Endothelial cell of umbilical vein (primary cell): ENCODE results near the gene CAMTA2. TPM values are rescaled to one million over a fixed set of nuclear protein-coding genes. Genes with fewer than 3 reads are reported as not detected.

ENCODE experiments used
- BruUV-seq: library from RNA; stranded (reverse); fragments of 400-500 nt; replicated peaks from 2 replicates; lab custom pipeline; 2021; lab: Mats Ljungman, UMichigan
- CTCF ChIA-PET: fragments of 300-600, 350-600 bp; sonication (Branson Sonifier 250); formaldehyde crosslinking; loops from one replicate; lab custom pipeline; 2021; ENCODE audit warnings: antibody characterized with exemption, inconsistent platforms; lab: Charles Lee
- POLR2A ChIA-PET: fragments of 300-600, 350-600 bp; sonication (Branson Sonifier 250); formaldehyde crosslinking; loops from one replicate; lab custom pipeline; 2021; ENCODE audit warnings: antibody characterized with exemption, inconsistent platforms; lab: Charles Lee
- DNase-seq: peaks from one replicate; pipeline ENCODE4 v3.0.0-alpha.2; 2011; ENCODE audit warnings: low read depth, low spot score
- FAIRE-seq: peaks from 2 replicates; lab custom pipeline; 2011; peaks lifted over from hg19 to GRCh38; lab: Jason Lieb, UNC
- H2AFZ ChIP-seq: 2 replicates; pipeline ENCODE4 v1.6.0; 2012; ENCODE audit warnings: low read depth, low read length, control low read depth, inconsistent platforms
- H3K27ac ChIP-seq: 2 replicates; pipeline ENCODE4 v1.5.1; 2011; ENCODE audit warnings: low read depth, mild to moderate bottlenecking, control low read depth, low read length, moderate library complexity; ENCODE audit not compliant: insufficient read depth
- H3K27me3 ChIP-seq, 2 experiments: 2 replicates each; pipeline versions ENCODE4 v1.6.0 to v1.6.1; 2011; ENCODE audit warnings: low read length in 2 of 2, mixed read lengths in 1 of 2; ENCODE audit not compliant: control insufficient read depth in 2 of 2, insufficient read depth in 2 of 2
- H3K36me3 ChIP-seq, 2 experiments: 2 replicates in 1 of 2; 3 replicates in 1 of 2; pipeline ENCODE4 v1.5.1; 2011; ENCODE audit warnings: low read length in 2 of 2, mild to moderate bottlenecking in 1 of 2, moderate library complexity in 1 of 2; ENCODE audit not compliant: control insufficient read depth in 2 of 2, insufficient read depth in 2 of 2; ENCODE audit errors: extremely low read depth in 1 of 2
- H3K4me1 ChIP-seq: 3 replicates; pipeline ENCODE4 v1.5.1; 2011; ENCODE audit warnings: mild to moderate bottlenecking, low read length; ENCODE audit not compliant: control insufficient read depth, insufficient read depth; ENCODE audit errors: extremely low read depth
- H3K4me2 ChIP-seq: 2 replicates; pipeline ENCODE4 v1.6.1; 2011; ENCODE audit warnings: low read length, control low read depth, mixed read lengths; ENCODE audit not compliant: insufficient read depth
- H3K4me3 ChIP-seq, 3 experiments: fragments of 200-600 bp in 1 of 3; sonication (generic), shearing (Covaris generic) in 1 of 3; replicated peaks in 1 of 3; 2 replicates each; pipeline ENCODE4 v1.5.1; 2011 to 2016; ENCODE audit warnings: control low read depth in 3 of 3, low read length in 3 of 3, mild to moderate bottlenecking in 2 of 3, inconsistent platforms in 1 of 3, low read depth in 1 of 3, moderate library complexity in 1 of 3; ENCODE audit not compliant: insufficient read depth in 1 of 3
- H3K79me2 ChIP-seq: 2 replicates; pipeline ENCODE4 v1.6.0; 2012; ENCODE audit warnings: low read length, inconsistent platforms; ENCODE audit not compliant: control insufficient read depth, insufficient read depth
- H3K9ac ChIP-seq: replicated peaks from 2 replicates; pipeline ENCODE3; 2011; ENCODE audit warnings: low read length, control low read depth; ENCODE audit not compliant: insufficient read depth; ENCODE audit errors: extremely low read depth
- H3K9me1 ChIP-seq: replicated peaks from 3 replicates; pipeline ENCODE4 v1.6.0; 2011; ENCODE audit warnings: mild to moderate bottlenecking, low read length; ENCODE audit not compliant: control insufficient read depth, insufficient read depth; ENCODE audit errors: extremely low read depth
- H3K9me3 ChIP-seq: replicated peaks from 2 replicates; pipeline ENCODE4 v1.5.1; 2012; ENCODE audit warnings: low read length, inconsistent platforms; ENCODE audit not compliant: control insufficient read depth, insufficient read depth
- H4K20me1 ChIP-seq: replicated peaks from 2 replicates; pipeline ENCODE3; 2011; ENCODE audit warnings: mild to moderate bottlenecking, low read length; ENCODE audit not compliant: control insufficient read depth, insufficient read depth; ENCODE audit errors: extremely low read depth
- EZH2 ChIP-seq: IDR thresholded peaks from 2 replicates; pipeline ENCODE4 v1.6.1; 2012; ENCODE audit warnings: borderline replicate concordance, low read depth, mild to moderate bottlenecking, moderate library complexity, low read length, inconsistent platforms; ENCODE audit not compliant: severe bottlenecking
- FOS ChIP-seq: IDR thresholded peaks from 2 replicates; pipeline ENCODE4 v1.6.1; 2011; ENCODE audit warnings: mild to moderate bottlenecking, low read length, moderate library complexity, borderline replicate concordance; ENCODE audit not compliant: insufficient read depth
- GATA2 ChIP-seq: IDR thresholded peaks from 2 replicates; pipeline ENCODE4 v1.7.0; 2011; ENCODE audit warnings: low read depth, mild to moderate bottlenecking, moderate library complexity, mixed read lengths, low read length; ENCODE audit not compliant: insufficient read length, insufficient read depth
- JUN ChIP-seq: IDR thresholded peaks from 2 replicates; pipeline ENCODE4 v1.6.1; 2011; ENCODE audit warnings: borderline replicate concordance, low read depth; ENCODE audit not compliant: insufficient read length, insufficient read depth
- MYC ChIP-seq: IDR thresholded peaks from one replicate; pipeline ENCODE4 v1.6.1; 2011; ENCODE audit warnings: mild to moderate bottlenecking, low read depth, low read length
- POLR2A ChIP-seq: IDR thresholded peaks from 2 replicates; pipeline ENCODE4 v1.6.1; 2012; ENCODE audit warnings: low read depth, mild to moderate bottlenecking, control low read depth, low read length
- POLR2AphosphoS5 ChIP-seq: IDR thresholded peaks from 2 replicates; pipeline ENCODE4 v1.6.1; 2012; ENCODE audit warnings: low read depth, mild to moderate bottlenecking, control low read depth, low read length, moderate library complexity; ENCODE audit not compliant: insufficient read depth
- dilution Hi-C: fragments of 300-500 bp; cut with MboI; formaldehyde crosslinking; loops from one replicate; pipeline ENCODE4 v1.15.0; 2019; ENCODE audit warnings: low sequenced_read_pairs; ENCODE audit not compliant: extremely low pct_ligation_motif_present
- intact Hi-C: fragments of 100-400 bp; cut with micrococcal nuclease; formaldehyde crosslinking; loops from one replicate; pipeline ENCODE4 v1.10.0; 2022
- polyA plus RNA-seq, 4 experiments: library from polyadenylated mRNA; depleted of rRNA in 3 of 4; stranded (reverse) in 3 of 4; unstranded in 1 of 4; fragments of >200 nt; gene quantifications; 2 replicates each; pipeline versions ENCODE4 v1.2.1 to v1.2.3, GENCODE V29; 2011 to 2012; ENCODE audit warnings: missing spikeins in 1 of 4
- total RNA-seq: library from RNA; stranded (reverse); gene quantifications from 2 replicates; pipeline ENCODE4 v1.2.3, GENCODE V29; 2021
- TF ChIP-seq, protein P1 (sequence below): IDR thresholded peaks from 2 replicates; pipeline ENCODE4 v1.6.1; 2011; ENCODE audit not compliant: insufficient read depth, insufficient read length
- TF ChIP-seq, protein P2 (sequence below), 2 donors: IDR thresholded peaks; 1 replicate in 1 of 2; 2 replicates in 1 of 2; pipeline ENCODE4 v1.5.1; 2011; ENCODE audit warnings: low read length in 2 of 2, mild to moderate bottlenecking in 2 of 2, moderate library complexity in 2 of 2, control low read depth in 1 of 2, inconsistent platforms in 1 of 2, low read depth in 1 of 2; ENCODE audit not compliant: insufficient read depth in 1 of 2; ENCODE audit errors: extremely low read depth in 1 of 2

CAMTA2 gene
- total and polyA plus RNA-seq, 2 donors (not counting 3 experiments of a cell fraction or from before 2014, with no cell fraction given) = 33.8 to 51.0 TPM

DNA sequence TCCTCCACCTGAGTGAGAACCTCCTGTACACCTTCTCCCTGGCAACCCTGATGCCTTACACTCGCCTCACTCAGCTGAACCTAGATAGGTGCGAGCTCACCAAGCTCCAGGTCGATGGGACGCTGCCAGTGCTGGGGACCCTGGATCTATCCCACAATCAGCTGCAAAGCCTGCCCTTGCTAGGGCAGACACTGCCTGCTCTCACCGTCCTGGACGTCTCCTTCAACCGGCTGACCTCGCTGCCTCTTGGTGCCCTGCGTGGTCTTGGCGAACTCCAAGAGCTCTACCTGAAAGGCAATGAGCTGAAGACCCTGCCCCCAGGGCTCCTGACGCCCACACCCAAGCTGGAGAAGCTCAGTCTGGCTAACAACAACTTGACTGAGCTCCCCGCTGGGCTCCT is 54.7 kb downstream of the CAMTA2 start:
- no TSS peak for BruUV-seq
- POLR2A ChIA-PET = no interaction called here
- dilution Hi-C loops = no loop called here

More for the DNA sequence above, 54.7 kb downstream of the CAMTA2 start:
- Histone ChIP-seq H3K4me3 (no peak overlapping the region), H4K20me1 (no peaks in the 10 kb centered on the region), H3K79me2 (no peaks in the 10 kb centered on the region), H3K4me1 (peaks cover 7% of the 10 kb centered on the region), H3K9me1 (no peaks in the 10 kb centered on the region), H3K27me3 (no peaks in the 10 kb centered on the region), H2AFZ (no peak overlapping the region), H3K36me3 (peaks cover 0 to 13% of the 10 kb centered on the region in 2 experiments), H3K9ac (no peak overlapping the region), H3K9me3 (no peaks in the 10 kb centered on the region), H3K27ac (no peak overlapping the region), H3K4me2 (no peak overlapping the region)
- CTCF ChIA-PET = interaction anchor here (1.2 kb wide), 1 partner anchor 23 kb away, joined by 3 read pairs; no protein-coding TSS in a partner anchor
- FAIRE-seq = no peak
- DNase-seq = no peak
- no peak for TF ChIP-seq POLR2A
- TF ChIP-seq FOS = no peak
- TF ChIP-seq EZH2 = no peak
- TF ChIP-seq, protein P1, sequence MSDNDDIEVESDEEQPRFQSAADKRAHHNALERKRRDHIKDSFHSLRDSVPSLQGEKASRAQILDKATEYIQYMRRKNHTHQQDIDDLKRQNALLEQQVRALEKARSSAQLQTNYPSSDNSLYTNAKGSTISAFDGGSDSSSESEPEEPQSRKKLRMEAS = no peak
- TF ChIP-seq, protein P2, sequence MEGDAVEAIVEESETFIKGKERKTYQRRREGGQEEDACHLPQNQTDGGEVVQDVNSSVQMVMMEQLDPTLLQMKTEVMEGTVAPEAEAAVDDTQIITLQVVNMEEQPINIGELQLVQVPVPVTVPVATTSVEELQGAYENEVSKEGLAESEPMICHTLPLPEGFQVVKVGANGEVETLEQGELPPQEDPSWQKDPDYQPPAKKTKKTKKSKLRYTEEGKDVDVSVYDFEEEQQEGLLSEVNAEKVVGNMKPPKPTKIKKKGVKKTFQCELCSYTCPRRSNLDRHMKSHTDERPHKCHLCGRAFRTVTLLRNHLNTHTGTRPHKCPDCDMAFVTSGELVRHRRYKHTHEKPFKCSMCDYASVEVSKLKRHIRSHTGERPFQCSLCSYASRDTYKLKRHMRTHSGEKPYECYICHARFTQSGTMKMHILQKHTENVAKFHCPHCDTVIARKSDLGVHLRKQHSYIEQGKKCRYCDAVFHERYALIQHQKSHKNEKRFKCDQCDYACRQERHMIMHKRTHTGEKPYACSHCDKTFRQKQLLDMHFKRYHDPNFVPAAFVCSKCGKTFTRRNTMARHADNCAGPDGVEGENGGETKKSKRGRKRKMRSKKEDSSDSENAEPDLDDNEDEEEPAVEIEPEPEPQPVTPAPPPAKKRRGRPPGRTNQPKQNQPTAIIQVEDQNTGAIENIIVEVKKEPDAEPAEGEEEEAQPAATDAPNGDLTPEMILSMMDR (IDR thresholded peaks at IDR 0.05; ENCODE audit: extremely low read depth in 1 of 2, insufficient read depth in 1 of 2, low read depth in 1 of 2, low read length in 2 of 2) = no peak
- TF ChIP-seq POLR2AphosphoS5 = no peak
- TF ChIP-seq JUN = no peak
- no peak for TF ChIP-seq GATA2
- no peak for TF ChIP-seq MYC
- intact Hi-C loops = no loop called here
